ENCODE measurements around the gene DAB1.

GRCh38 chr1:56978819-56979218 lies 445.0 kb downstream of the DAB1 start:
- TF ChIP-seq SIN3A (conservative IDR thresholded peaks at IDR 0.05 in 1 of 2, IDR thresholded peaks at IDR 0.05 in 1 of 2; ENCODE audit: low read depth in 1 of 2, low read length in 2 of 2), result no peak
- no peak for TF ChIP-seq TEAD4 (IDR thresholded peaks at IDR 0.05; ENCODE audit: low read depth, low read length)
- peak; percentile 25 to 49 (median 33); a peak in 3 of 4 replicates for TF ChIP-seq CTCF (IDR thresholded peaks at IDR 0.05; ENCODE audit: control extremely low read depth in 1 of 3, insufficient read depth in 1 of 3, low read depth in 1 of 3, low read length in 3 of 3)
- TF ChIP-seq JUND (IDR thresholded peaks at IDR 0.05; ENCODE audit: low read length), result no peak
- TF ChIP-seq SRF (IDR thresholded peaks at IDR 0.05; ENCODE audit: low read depth, low read length), result no peak
- no peak for TF ChIP-seq MAX (IDR thresholded peaks at IDR 0.05)

Data from H1 (cell line).